ENCODE measurements around the gene FOXO3. TPM values are rescaled to one million over a fixed set of nuclear protein-coding genes. Genes with fewer than 3 reads are reported as not detected.

The FOXO3 gene
- total and polyA plus RNA-seq, 2 donors (not counting 3 experiments of a cell fraction or from before 2014, with no cell fraction given): 14.4 to 16.9 TPM

- CTCF ChIA-PET: interaction anchor here (0.7 to 2.1 kb wide), 9 partner anchors 9 to 554 kb away, joined by 3 to 11 read pairs (median 4); no protein-coding TSS in a partner anchor
- FAIRE-seq (peak; percentile 80), DNase-seq (ENCODE audit: low read depth, low spot score) (peak; percentile 13)
- H3K9me3 ChIP-seq (replicated peaks; ENCODE audit: control insufficient read depth, insufficient read depth, low read length): no peaks in the 10 kb centered on the region
- H3K36me3 ChIP-seq (ENCODE audit: control insufficient read depth in 2 of 2, extremely low read depth in 1 of 2, insufficient read depth in 2 of 2, low read length in 2 of 2): no peaks in the 10 kb centered on the region
- no peaks in the 10 kb centered on the region for H3K9me1 ChIP-seq (replicated peaks; ENCODE audit: control insufficient read depth, extremely low read depth, insufficient read depth, low read length)
- BruUV-seq (replicated peaks): no TSS peak
- dilution Hi-C loops (cut with MboI; ENCODE audit: extremely low pct_ligation_motif_present, low sequenced_read_pairs) (no loop called here), intact Hi-C loops (cut with micrococcal nuclease) (no loop called here)
- H3K27me3 ChIP-seq (ENCODE audit: control insufficient read depth in 2 of 2, insufficient read depth in 2 of 2, low read length in 2 of 2): no peaks in the 10 kb centered on the region
- H3K9ac ChIP-seq (replicated peaks; ENCODE audit: extremely low read depth, insufficient read depth, low read length): no peak overlapping the region
- POLR2A ChIA-PET: no interaction called here
- no peak overlapping the region for H3K4me2 ChIP-seq (ENCODE audit: insufficient read depth, low read length)
- no peaks in the 10 kb centered on the region for H3K4me1 ChIP-seq (ENCODE audit: control insufficient read depth, extremely low read depth, insufficient read depth, low read length)
- no peak overlapping the region for H3K4me3 ChIP-seq (replicated peaks in 1 of 3; ENCODE audit: insufficient read depth in 1 of 3, low read depth in 1 of 3, low read length in 3 of 3)
- H3K79me2 ChIP-seq (ENCODE audit: control insufficient read depth, insufficient read depth, low read length): no peaks in the 10 kb centered on the region
- TF ChIP-seq POLR2A (IDR thresholded peaks at IDR 0.05; ENCODE audit: low read depth, low read length) (no peak), CTCF (IDR thresholded peaks at IDR 0.05; ENCODE audit: extremely low read depth in 1 of 2, insufficient read depth in 1 of 2, low read depth in 1 of 2, low read length in 2 of 2) (peak; percentile 42 to 56)
- H2AFZ ChIP-seq (ENCODE audit: low read depth, low read length): no peak overlapping the region
- H4K20me1 ChIP-seq (replicated peaks; ENCODE audit: control insufficient read depth, extremely low read depth, insufficient read depth, low read length): no peaks in the 10 kb centered on the region
- no peak overlapping the region for H3K27ac ChIP-seq (ENCODE audit: insufficient read depth, low read depth, low read length)
Observed at GRCh38 chr6:108518714-108519576, 41.8 kb upstream of the FOXO3 start.

- Histone ChIP-seq H3K27me3 (ENCODE audit: control insufficient read depth in 2 of 2, insufficient read depth in 2 of 2, low read length in 2 of 2) (no peaks in the 10 kb centered on the region), H2AFZ (ENCODE audit: low read depth, low read length) (no peak overlapping the region), H3K27ac (ENCODE audit: insufficient read depth, low read depth, low read length) (no peak overlapping the region), H4K20me1 (replicated peaks; ENCODE audit: control insufficient read depth, extremely low read depth, insufficient read depth, low read length) (no peaks in the 10 kb centered on the region), H3K4me2 (ENCODE audit: insufficient read depth, low read length) (no peak overlapping the region), H3K9me1 (replicated peaks; ENCODE audit: control insufficient read depth, extremely low read depth, insufficient read depth, low read length) (no peaks in the 10 kb centered on the region), H3K4me1 (ENCODE audit: control insufficient read depth, extremely low read depth, insufficient read depth, low read length) (no peaks in the 10 kb centered on the region), H3K9me3 (replicated peaks; ENCODE audit: control insufficient read depth, insufficient read depth, low read length) (no peaks in the 10 kb centered on the region), H3K36me3 (ENCODE audit: control insufficient read depth in 2 of 2, extremely low read depth in 1 of 2, insufficient read depth in 2 of 2, low read length in 2 of 2) (no peaks in the 10 kb centered on the region), H3K9ac (replicated peaks; ENCODE audit: extremely low read depth, insufficient read depth, low read length) (no peak overlapping the region), H3K79me2 (ENCODE audit: control insufficient read depth, insufficient read depth, low read length) (no peaks in the 10 kb centered on the region), H3K4me3 (replicated peaks in 1 of 3; ENCODE audit: insufficient read depth in 1 of 3, low read depth in 1 of 3, low read length in 3 of 3) (no peak overlapping the region)
- no TSS peak for BruUV-seq (replicated peaks)
- FAIRE-seq (no peak), DNase-seq (ENCODE audit: low read depth, low spot score) (no peak)
- intact Hi-C loops (cut with micrococcal nuclease): loop anchor here (10.0 kb wide), 1 partner anchor 347 kb away; no protein-coding TSS in a partner anchor
- dilution Hi-C loops (cut with MboI; ENCODE audit: extremely low pct_ligation_motif_present, low sequenced_read_pairs): no loop called here
- POLR2A ChIA-PET: no interaction called here
- TF ChIP-seq EZH2 (IDR thresholded peaks at IDR 0.05; ENCODE audit: borderline replicate concordance, low read depth, low read length, severe bottlenecking) (no peak), POLR2AphosphoS5 (IDR thresholded peaks at IDR 0.05; ENCODE audit: insufficient read depth, low read depth, low read length) (no peak), MYC (IDR thresholded peaks at IDR 0.05; ENCODE audit: low read depth, low read length) (no peak), GATA2 (IDR thresholded peaks at IDR 0.05; ENCODE audit: insufficient read depth, insufficient read length, low read depth, low read length) (no peak), CTCF (IDR thresholded peaks at IDR 0.05; ENCODE audit: extremely low read depth in 1 of 2, insufficient read depth in 1 of 2, low read depth in 1 of 2, low read length in 2 of 2) (no peak), POLR2A (IDR thresholded peaks at IDR 0.05; ENCODE audit: low read depth, low read length) (no peak), FOS (IDR thresholded peaks at IDR 0.05; ENCODE audit: borderline replicate concordance, insufficient read depth, low read length) (no peak), JUN (IDR thresholded peaks at IDR 0.05; ENCODE audit: borderline replicate concordance, insufficient read depth, insufficient read length, low read depth) (no peak), MAX (IDR thresholded peaks at IDR 0.05; ENCODE audit: insufficient read depth, insufficient read length) (no peak)
- CTCF ChIA-PET: interaction anchor here (0.8 to 1.3 kb wide), 3 partner anchors 353 to 409 kb away, joined by 3 to 4 read pairs (median 3); no protein-coding TSS in a partner anchor
Observed at GRCh38 chr6:108521616-108522107, 39.1 kb upstream of the FOXO3 start.
